Endothelial cell of umbilical vein (primary cell): ENCODE measurements around the gene ADAM30.

Experiments
- CTCF ChIP-seq, 2 donors: IDR thresholded peaks; 1 replicate in 1 of 2; 2 replicates in 1 of 2; pipeline ENCODE4 v1.5.1; 2011; ENCODE audit warnings: low read length in 2 of 2, mild to moderate bottlenecking in 2 of 2, moderate library complexity in 2 of 2, control low read depth in 1 of 2, inconsistent platforms in 1 of 2, low read depth in 1 of 2; ENCODE audit not compliant: insufficient read depth in 1 of 2; ENCODE audit errors: extremely low read depth in 1 of 2
- POLR2A ChIP-seq: IDR thresholded peaks from 2 replicates; pipeline ENCODE4 v1.6.1; 2012; ENCODE audit warnings: low read depth, mild to moderate bottlenecking, control low read depth, low read length

- no peak for TF ChIP-seq POLR2A
- no peak for TF ChIP-seq CTCF (IDR thresholded peaks at IDR 0.05; ENCODE audit: extremely low read depth in 1 of 2, insufficient read depth in 1 of 2, low read depth in 1 of 2, low read length in 2 of 2)
Observed at GRCh38 chr1:119943216-119943615, 46.9 kb upstream of the ADAM30 start.
